ENCODE data around the gene MAPK8IP2.
"Not testable (repeated sequence)": the region's sequence is repeated elsewhere in the genome, so short reads cannot be mapped to it uniquely, and the experiment has no call there.

MAPK8IP2 gene

DNA sequence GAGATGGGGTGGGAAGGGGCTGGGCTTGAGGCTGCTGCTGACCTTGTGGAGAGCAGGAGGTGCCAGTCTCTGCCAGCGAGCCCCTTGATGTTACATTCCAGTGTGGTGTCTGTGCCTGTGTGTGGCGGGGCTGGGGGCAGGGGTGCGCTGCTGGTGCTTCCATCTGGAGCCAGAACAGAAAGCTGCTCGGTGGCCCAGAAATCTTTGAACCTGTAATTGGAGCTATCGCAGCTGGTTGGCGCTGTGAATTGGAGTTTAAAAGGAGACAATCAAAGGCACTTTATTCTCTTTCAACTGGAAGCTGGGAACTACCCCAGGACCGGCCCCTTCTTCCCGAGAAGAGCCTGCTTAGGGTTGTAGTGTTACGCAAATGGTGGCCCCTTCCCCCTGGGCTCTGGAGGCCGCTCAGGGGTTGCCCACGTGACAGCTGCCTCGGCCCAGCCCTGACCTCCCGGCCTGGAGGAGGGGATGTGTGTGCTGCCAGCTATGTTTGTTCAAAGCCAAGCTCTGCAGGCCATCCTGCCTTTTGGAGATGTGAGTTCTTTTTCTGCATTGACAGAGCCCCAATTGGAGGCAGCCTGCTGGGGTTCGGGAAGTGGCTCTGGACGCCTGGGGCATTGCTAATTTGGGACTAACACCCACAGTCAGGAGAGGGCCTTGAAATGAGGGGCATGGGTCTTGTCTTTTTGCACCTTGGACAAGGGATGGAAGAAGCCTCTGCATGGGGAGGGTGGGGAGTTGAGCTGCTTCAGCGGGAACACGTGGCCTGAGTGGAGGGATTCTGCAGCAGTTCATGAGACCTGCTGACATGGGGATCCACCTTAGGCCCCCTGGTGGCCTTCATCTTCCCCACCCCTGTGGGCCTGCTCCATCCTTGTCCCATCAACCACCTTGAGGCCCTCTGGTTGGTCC, 41.4 kb downstream of the MAPK8IP2 start:
- DNase-seq, result no peak

DNA sequence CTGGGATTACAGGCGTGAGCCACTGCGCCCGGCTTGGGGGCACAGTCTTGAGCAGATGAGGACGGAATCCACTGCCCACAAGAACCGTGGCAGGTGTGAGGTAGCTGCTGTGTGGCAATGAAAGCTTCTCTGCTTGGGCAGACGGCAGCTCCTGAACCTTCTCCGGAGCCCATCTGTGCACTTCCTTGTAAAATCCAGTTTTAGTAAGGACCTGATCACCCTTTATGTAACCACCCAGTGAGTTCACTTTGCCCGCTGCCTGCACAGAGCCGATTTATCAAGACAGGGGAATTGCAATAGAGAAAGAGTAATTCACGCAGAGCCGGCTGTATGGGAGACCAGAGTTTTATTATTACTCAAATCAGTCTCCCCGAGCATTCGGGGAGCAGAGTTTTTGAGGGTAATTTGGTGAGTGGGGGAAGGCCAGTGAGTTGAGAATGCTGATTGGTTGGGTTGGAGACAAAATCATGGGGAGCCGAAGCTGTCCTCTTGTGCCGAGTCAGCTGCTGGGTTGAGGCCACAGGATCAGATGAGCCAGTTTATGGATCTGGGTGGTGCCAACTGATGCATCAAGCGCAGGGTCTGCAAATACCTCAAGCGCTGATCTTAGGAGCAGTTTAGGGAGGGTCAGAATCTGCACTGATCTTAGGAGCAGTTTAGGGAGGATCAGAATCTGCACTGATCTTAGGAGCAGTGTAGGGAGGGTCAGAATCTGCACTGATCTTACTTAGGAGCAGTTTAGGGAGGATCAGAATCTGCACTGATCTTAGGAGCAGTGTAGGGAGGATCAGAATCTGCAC, 42.6 kb downstream of the MAPK8IP2 start:
- DNase-seq, result not testable (repeated sequence)

DNA sequence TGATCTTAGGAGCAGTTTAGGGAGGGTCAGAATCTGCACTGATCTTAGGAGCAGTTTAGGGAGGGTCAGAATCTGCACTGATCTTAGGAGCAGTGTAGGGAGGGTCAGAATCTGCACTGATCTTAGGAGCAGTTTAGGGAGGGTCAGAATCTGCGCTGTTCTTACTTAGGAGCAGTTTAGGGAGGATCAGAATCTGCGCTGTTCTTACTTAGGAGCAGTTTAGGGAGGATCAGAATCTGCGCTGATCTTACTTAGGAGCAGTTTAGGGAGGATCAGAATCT, 43.2 kb downstream of the MAPK8IP2 start:
- DNase-seq, result not testable (repeated sequence)

DNA sequence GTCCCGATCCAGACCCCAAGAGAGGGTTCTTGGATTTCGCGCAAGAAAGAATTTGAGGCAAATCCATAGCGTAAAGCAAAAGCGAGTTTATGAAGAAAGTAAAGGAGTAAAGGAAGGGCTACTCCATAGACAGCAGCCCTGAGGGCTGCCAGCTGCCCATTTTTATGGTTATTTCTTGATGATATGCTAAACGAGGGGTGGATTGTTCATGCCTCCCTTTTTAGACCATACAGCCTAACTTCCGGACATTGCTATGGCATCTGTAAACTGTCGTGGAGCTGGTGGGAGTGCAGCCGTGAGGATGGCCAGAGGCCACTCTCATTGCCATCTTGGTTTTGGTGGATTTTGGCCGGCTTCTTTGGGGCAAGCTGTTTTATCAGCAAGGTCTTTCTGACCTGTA, 52.7 kb downstream of the MAPK8IP2 start:
- no peak for DNase-seq

DNA sequence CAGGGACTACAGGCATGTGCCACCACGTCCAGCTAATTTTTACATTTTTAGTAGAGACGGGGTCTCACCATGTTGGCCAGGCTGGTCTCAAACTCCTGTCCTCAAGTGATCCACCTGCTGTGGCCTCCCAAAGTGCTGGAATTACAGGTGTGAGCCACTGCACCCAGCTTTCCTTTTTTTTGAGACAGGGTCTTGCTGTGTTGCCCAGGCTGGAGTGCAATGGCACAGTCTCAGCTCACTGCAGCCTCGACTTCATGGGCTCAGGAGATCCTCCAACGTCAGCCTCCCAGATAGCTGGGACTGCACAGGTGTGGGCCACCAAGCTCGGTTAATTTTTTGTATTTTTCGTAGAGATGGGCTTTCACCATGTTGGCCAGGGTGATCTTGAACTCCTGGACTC, 54.1 kb downstream of the MAPK8IP2 start:
- not testable (repeated sequence) for DNase-seq

DNA sequence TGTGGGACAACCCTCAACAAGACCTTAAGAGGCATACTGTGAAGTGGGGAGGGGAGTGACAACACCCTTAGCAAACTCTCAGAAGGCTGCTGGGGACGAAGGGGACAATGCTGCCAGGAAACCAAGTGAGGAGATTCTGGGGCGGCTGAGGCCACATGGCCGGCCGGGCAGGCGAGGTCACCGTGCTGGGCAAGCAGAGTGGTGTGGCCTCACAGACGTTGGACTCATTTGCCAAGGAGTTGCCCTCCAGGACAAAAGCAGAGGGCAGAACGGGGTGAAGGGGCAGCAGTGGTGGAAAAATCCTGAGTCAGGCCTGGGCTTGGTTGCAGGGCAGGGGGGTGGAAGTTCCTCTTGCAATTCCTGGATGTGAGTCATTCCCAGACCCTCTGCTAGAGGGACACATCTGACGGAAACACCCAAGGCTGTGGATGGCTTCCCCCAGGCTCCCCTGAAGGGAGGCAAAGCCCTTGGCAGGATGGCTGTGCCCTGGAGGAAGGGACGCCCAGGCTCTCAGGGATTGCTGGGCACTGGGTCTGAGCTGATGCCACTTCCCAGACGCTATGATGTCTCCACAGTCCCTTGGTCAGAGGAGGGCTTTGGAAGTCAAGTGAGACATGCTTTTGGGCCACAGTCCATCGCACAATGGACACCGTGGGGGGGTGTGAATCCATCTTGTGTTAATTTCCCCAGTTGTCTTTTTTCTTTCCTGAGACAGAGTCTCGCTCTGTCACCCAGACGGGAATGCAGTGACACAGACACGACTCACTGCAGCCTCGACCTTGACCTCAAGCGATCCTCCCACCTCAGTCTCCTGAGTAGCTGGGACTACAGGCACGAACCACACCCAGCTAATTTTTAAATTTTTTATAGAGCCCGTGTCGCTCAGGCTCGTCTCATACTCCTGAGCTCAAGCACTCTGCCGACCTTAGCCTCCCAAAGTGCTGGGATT, 55.8 kb downstream of the MAPK8IP2 start:
- no peak for DNase-seq

DNA sequence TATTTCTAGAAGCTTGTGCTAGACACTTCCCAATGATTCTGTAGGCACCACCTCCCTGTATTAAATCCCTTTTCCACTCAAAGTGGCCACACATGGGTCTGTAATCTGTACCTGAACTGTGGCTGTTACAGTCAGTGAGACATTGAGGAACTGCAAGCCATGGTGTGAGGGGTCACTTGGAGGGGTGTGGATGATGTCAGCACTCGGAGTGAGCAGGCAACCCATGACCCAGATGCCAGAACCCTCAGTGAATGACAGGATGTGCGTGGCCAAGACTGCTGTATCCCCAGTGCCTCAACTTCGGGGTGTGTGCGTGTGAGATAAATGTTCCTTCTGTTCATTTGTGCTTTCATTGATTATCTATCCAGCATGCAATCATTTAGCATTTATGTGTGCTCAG, 57.3 kb downstream of the MAPK8IP2 start:
- DNase-seq, result no peak

DNA sequence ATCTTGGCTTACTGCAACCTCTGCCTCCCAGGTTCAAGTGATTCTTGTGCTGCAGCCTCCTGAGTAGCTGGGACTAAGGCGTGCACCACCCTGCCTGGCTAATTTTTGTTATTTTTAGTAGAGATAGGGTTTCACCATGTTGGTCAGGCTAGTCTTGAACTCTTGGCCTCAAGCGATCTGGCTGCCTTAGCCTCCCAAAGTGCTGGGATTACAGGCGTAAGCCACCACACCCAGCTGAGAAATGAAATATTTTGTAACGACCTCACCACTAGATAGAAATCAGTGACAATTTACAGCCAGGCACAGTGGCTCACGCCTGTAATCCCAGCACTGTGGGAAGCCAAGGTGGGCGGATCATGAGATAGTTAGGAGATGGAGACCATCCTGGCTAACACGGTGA, 59.1 kb downstream of the MAPK8IP2 start:
- not testable (repeated sequence) for DNase-seq

DNA sequence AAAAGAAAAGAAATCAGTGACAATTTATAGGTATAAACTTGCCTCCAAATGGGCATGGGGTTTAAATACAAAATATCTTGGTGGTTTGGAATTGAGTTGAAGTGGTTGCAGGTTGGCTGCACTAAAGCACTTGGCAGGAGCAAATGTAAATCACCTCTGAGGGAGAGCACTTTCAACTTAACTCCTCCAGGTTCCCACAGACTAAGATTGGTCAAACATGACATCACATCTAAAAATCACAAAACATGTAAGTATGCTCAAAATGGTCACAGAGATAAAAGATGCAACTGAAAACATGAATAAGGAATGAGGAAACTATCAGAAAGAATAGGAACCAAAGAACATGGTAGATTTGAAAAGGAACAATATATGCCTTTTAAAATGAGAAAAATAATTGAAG, 59.7 kb downstream of the MAPK8IP2 start:
- DNase-seq, result no peak

Data from activated CD4-positive, alpha-beta T cell treated with anti-CD3 and anti-CD28 coated beads, Interleukin-2, Interleukin-6, amounts not matched to agents 100 ng/mL and 50 ng/mL, durations not matched to agents 16 hours and 8 hours (primary cell).